Vagina (tissue), 2 donors: ENCODE data around the gene IPO8.
"Not testable (repeated sequence)": the region's sequence is repeated elsewhere in the genome, so short reads cannot be mapped to it uniquely, and the experiment has no call there.

ENCODE experiments used
- CTCF ChIP-seq, 3 experiments: fragments of 450-650 bp in 2 of 3; fragments of 200-600 bp in 1 of 3; sonication (generic) in 1 of 3; IDR thresholded peaks; one replicate each; pipeline ENCODE4 v1.5.1; 2017 to 2019; ENCODE audit warnings: antibody characterized with exemption in 3 of 3, mild to moderate bottlenecking in 2 of 3, moderate library complexity in 2 of 3
- POLR2A ChIP-seq, 2 donors: fragments of 450-650 bp; IDR thresholded peaks; one replicate each; pipeline ENCODE4 v1.6.1; 2017; ENCODE audit warnings: antibody characterized with exemption in 2 of 2, mild to moderate bottlenecking in 2 of 2, moderate library complexity in 2 of 2

- not testable (repeated sequence) for TF ChIP-seq POLR2A, CTCF (IDR thresholded peaks at IDR 0.05)
Measured at GRCh38 chr12:30604302-30604701, 91.4 kb downstream of the IPO8 start.
